HepG2 (cell line): Measurements from ENCODE around the gene HYLS1. TPM values are rescaled to one million over a fixed set of nuclear protein-coding genes. Genes with fewer than 3 reads are reported as not detected.

Experiments used
- AHR ChIP-seq: IDR thresholded peaks from 2 replicates; pipeline ENCODE4 v1.6.1; 2018; ENCODE audit warnings: missing genetic modification reagents, missing compliant biosample characterization
- DMAP1 ChIP-seq: IDR thresholded peaks from 2 replicates; pipeline ENCODE4 v1.6.1; 2016
- GATAD2A ChIP-seq: IDR thresholded peaks from 2 replicates; pipeline ENCODE4 v1.6.1; 2016
- HDAC1 ChIP-seq: sonication (generic); formaldehyde crosslinking; IDR thresholded peaks from 2 replicates; pipeline ENCODE4 v1.5.1; 2020; ENCODE audit warnings: mild to moderate bottlenecking, missing genetic modification reagents
- HMG20B ChIP-seq: conservative IDR thresholded peaks from 2 replicates; pipeline ENCODE4 v1.6.1; 2016; ENCODE audit warnings: missing genetic modification reagents, missing compliant biosample characterization
- KAT8 ChIP-seq: IDR thresholded peaks from 2 replicates; pipeline ENCODE4 v1.6.1; 2016; ENCODE audit warnings: missing genetic modification reagents, missing compliant biosample characterization
- MAZ ChIP-seq, 2 experiments: sonication (generic) in 1 of 2; formaldehyde crosslinking in 1 of 2; IDR thresholded peaks; 2 replicates each; pipeline versions ENCODE4 v1.5.0 to v1.6.1; 2012 to 2020; ENCODE audit warnings: low read depth in 2 of 2, mild to moderate bottlenecking in 2 of 2, borderline replicate concordance in 1 of 2, improper control_type of control experiment in 1 of 2, low read length in 1 of 2, missing genetic modification reagents in 1 of 2, moderate library complexity in 1 of 2
- NFE2 ChIP-seq: sonication (generic); formaldehyde crosslinking; IDR thresholded peaks from 2 replicates; pipeline ENCODE4 v1.4.0; 2020; ENCODE audit warnings: missing genetic modification reagents
- SOX5 ChIP-seq: IDR thresholded peaks from 2 replicates; pipeline ENCODE4 v1.6.1; 2016; ENCODE audit warnings: borderline replicate concordance
- ZFY ChIP-seq: sonication (generic); formaldehyde crosslinking; IDR thresholded peaks from 2 replicates; pipeline ENCODE4 v1.4.0; 2020; ENCODE audit warnings: missing genetic modification reagents
- ZGPAT ChIP-seq: IDR thresholded peaks from 2 replicates; pipeline ENCODE4 v1.6.1; 2016; ENCODE audit warnings: mild to moderate bottlenecking
- ZNF614 ChIP-seq: IDR thresholded peaks from 2 replicates; pipeline ENCODE4 v1.6.1; 2018; ENCODE audit warnings: missing biosample characterization, missing genetic modification reagents, inconsistent platforms, borderline replicate concordance
- ZNF768 ChIP-seq: sonication (generic); formaldehyde crosslinking; IDR thresholded peaks from 2 replicates; pipeline ENCODE4 v1.4.0; 2020; ENCODE audit warnings: missing genetic modification reagents
- polyA plus RNA-seq, 8 experiments: library from polyadenylated mRNA; depleted of rRNA in 3 of 8; stranded (reverse) in 7 of 8; unstranded in 1 of 8; fragments of >200 nt; fragmentation: Illumina TruSeq in 4 of 8; extraction: Trizol in 4 of 8; gene quantifications; 2 replicates each; pipeline versions ENCODE4 v1.2.1 to v1.2.3, GENCODE V29; 2011 to 2016; ENCODE audit warnings: low read depth in 4 of 8, missing spikeins in 1 of 8, mixed read lengths in 1 of 8; ENCODE audit not compliant: insufficient read depth in 1 of 8
- total RNA-seq, 5 experiments: library from RNA; depleted of rRNA; stranded (reverse); fragments of >200 nt; fragmentation: Illumina TruSeq; extraction: Trizol; gene quantifications; 2 replicates each; pipeline ENCODE4 v1.2.3, GENCODE V29; 2016; ENCODE audit warnings: low read depth in 1 of 5
- TF ChIP-seq, protein P1 (sequence below), 2 experiments: sonication (generic) in 1 of 2; formaldehyde crosslinking in 1 of 2; IDR thresholded peaks; 2 replicates each; pipeline versions ENCODE4 v1.4.0 to v1.6.1; 2018 to 2020; ENCODE audit warnings: missing genetic modification reagents in 2 of 2, borderline replicate concordance in 1 of 2, low read depth in 1 of 2, mild to moderate bottlenecking in 1 of 2, missing biosample characterization in 1 of 2

Gene HYLS1
- total and polyA plus RNA-seq, 2 of the 13 experiments (the other 11 are each of a cell fraction or from before 2014, with no cell fraction given) = 1.3 to 3.8 TPM

GRCh38 chr11:125941619-125942611, 54.4 kb downstream of the HYLS1 start (continued):
- TF ChIP-seq ZGPAT (CRISPR knock-in tag) (0 out of 2 replicates have a peak, but pooled peaks have one; percentile 20), MAZ (IDR thresholded peaks at IDR 0.05; ENCODE audit: borderline replicate concordance, low read depth, low read length) (no peak), MAZ (CRISPR knock-in tag; IDR thresholded peaks at IDR 0.05; ENCODE audit: low read depth) (0 out of 2 replicates have a peak, but pooled peaks have one; percentile 43), HMG20B (CRISPR knock-in tag) (no peak), NFE2 (CRISPR knock-in tag) (no peak), GATAD2A (CRISPR knock-in tag) (peak; percentile 44; the same call in 1 of the 2 replicates), DMAP1 (0 out of 2 replicates have a peak, but pooled peaks have one; percentile 19), HDAC1 (CRISPR knock-in tag) (0 out of 2 replicates have a peak, but pooled peaks have one; percentile 20), SOX5 (CRISPR knock-in tag) (peak; percentile 9; the same call in 1 of the 2 replicates), ZNF768 (peak; percentile 36; the same call in 1 of the 2 replicates), KAT8 (CRISPR knock-in tag) (0 out of 2 replicates have a peak, but pooled peaks have one; percentile 33), AHR (CRISPR knock-in tag) (no peak), ZFY (CRISPR knock-in tag) (peak; percentile 40; the same call in 1 of the 2 replicates), ZNF614 (CRISPR knock-in tag) (peak; percentile 76; the same call in 1 of the 2 replicates)
- TF ChIP-seq, protein P1, sequence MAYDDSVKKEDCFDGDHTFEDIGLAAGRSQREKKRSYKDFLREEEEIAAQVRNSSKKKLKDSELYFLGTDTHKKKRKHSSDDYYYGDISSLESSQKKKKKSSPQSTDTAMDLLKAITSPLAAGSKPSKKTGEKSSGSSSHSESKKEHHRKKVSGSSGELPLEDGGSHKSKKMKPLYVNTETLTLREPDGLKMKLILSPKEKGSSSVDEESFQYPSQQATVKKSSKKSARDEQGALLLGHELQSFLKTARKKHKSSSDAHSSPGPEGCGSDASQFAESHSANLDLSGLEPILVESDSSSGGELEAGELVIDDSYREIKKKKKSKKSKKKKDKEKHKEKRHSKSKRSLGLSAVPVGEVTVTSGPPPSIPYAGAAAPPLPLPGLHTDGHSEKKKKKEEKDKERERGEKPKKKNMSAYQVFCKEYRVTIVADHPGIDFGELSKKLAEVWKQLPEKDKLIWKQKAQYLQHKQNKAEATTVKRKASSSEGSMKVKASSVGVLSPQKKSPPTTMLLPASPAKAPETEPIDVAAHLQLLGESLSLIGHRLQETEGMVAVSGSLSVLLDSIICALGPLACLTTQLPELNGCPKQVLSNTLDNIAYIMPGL (CRISPR knock-in tag; IDR thresholded peaks at IDR 0.05; ENCODE audit: borderline replicate concordance in 1 of 2, low read depth in 1 of 2) = peak in 1 of 2 experiments; percentile 69; a peak in 2 of 4 replicates
